Myocyte (in vitro differentiated cells): ENCODE results near the gene PEX3. TPM values are rescaled to one million over a fixed set of nuclear protein-coding genes. Genes with fewer than 3 reads are reported as not detected.

Experiments used
- DNase-seq: peaks from one replicate; pipeline ENCODE4 v3.0.0-alpha.2; 2012; ENCODE audit warnings: low read depth
- polyA plus RNA-seq: library from polyadenylated mRNA; unstranded; fragments of >200 nt; gene quantifications from one replicate; pipeline ENCODE4 v1.2.1, GENCODE V29; 2012; ENCODE audit warnings: missing spikeins
- total RNA-seq: library from RNA; depleted of rRNA; stranded (reverse); fragments of >200 nt; gene quantifications from 2 replicates; pipeline ENCODE4 v1.2.3, GENCODE V29; 2014

PEX3 gene, protein sequence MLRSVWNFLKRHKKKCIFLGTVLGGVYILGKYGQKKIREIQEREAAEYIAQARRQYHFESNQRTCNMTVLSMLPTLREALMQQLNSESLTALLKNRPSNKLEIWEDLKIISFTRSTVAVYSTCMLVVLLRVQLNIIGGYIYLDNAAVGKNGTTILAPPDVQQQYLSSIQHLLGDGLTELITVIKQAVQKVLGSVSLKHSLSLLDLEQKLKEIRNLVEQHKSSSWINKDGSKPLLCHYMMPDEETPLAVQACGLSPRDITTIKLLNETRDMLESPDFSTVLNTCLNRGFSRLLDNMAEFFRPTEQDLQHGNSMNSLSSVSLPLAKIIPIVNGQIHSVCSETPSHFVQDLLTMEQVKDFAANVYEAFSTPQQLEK
- 13.3 and 15.7 TPM in 2 replicates for total RNA-seq
- 15.1 TPM for polyA plus RNA-seq

DNA sequence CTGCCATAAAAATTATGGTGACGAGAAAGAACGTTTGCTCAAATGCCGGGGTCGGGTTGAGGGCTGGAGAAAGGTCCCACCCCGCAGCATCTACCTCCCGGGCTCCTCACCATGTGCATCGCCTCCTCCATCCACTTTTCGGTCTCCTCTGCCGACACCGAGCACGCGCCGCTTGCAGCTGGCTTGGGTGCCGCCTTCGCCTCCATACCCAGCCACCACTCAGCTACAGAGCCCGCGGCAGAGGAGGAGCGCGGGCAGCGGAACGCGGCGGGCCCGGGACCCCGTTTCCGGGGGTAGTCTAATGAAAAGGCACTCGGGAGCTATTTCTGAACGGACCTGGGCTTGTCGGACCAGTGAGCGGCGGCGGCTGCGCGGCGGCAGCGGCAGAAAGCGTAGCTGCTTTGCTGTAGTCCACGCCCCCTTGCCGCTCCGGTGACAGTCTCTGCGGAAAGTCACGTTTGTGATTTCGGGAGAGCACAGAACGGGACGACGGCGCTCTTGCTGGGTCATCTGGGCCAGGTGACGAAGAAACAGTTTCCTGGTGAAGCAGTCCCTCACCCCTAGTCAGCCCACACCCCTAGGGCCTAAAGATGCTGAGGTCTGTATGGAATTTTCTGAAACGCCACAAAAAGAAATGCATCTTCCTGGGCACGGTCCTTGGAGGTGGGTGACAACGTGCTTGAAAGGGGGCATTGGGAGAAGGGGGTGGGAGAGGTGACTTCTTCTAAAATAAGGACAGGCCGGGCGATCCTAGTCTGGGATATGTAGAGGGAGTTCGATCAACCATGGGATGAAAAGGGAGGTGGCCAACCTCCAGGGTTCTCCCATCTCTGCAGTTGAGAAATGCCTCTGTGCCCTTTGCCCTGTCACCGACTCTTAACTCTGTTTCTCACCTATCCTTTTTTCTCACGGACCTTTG lies at the start of gene PEX3, which contains the start of gene ADAT2:
Gene PEX3 (plus strand): TSS at position 353 of the 919 bp plus-strand sequence. CDS start 238 bp downstream, at position 591.
Gene ADAT2 (minus strand): TSS at position 243 of the 919 bp plus-strand sequence. CDS start 37 bp downstream, at position 206.
- DNase-seq = peak; percentile 94

DNA sequence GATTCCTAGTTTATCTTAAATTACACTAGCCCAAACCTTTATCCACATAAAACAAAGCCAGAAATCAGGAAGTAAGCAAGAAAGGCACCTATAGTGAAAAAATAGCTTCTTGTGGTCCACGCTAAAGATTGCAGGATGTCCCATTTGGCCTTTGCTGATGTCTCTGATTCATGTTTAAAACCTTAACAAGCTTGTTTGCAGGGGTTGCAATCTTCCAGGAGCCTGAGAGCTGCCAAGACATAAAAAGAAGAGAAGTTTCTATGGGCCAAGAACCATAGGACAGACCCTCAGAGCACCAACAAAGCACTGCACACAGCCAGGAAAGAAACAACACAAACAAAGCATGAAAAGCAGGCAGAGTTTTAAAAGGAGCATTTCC lies 49.5 kb upstream of the PEX3 start:
- DNase-seq = no peak

DNA sequence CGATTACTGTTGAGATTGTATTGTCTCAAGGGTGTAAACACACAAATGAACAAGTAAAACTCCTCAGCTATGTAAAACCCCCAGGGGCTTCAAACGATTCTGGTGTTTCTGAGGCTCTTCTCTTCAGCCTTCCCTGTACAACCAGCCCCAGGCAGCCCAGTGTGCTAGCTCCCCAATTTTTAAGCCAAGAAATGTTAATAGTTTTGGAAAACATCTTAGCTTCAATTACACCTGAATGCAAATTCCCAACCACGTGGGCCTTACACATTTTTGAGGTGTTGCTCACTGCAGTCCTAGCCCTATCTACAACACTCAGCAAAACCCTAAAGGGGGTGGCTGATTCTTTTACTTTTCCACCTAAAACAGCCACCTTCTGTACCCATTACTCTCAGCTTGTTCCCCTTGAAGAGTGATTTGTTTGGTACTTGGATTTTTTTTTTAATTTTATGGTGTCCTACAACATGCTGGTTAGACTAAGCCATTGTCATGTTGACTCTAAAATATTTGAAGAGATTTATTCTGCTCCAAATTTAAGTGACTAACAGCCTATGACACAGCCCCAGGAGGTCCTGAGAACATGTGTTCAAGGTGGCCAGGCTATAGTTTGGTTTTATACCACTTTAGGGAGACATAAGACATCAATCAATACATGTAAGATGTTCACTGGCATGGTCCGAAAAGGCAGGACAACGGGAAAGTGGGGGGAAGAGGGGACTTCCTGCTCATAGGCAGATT lies 48.8 kb upstream of the PEX3 start:
- no peak for DNase-seq

DNA sequence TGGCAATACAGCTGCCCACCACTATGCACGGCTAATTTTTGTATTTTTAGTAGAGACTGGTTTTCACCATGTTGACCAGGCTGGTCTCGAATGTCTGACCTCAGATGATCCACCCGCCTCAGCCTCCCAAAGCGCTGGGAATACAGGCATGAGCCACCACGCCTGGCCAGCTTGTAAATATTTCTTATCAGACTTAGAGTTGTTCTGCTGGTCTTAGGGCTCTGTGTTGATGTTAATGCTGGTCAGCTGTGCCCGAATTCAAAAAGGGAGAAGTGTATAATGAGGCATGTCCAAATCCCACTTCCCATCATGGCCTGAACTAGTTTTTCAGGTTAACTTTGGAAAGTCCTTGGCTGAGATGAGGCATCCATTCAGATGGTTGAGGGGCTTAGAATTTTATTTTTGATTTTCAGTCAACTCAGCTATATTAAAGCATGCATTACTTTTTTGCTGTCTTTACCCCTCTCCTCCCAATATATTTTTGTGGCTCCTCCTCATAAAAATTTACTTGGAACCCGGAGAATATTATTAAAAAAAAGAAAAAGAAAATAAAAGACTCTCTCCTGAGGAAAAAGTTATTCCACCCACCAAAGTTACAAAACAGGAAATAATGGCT lies 47.8 kb upstream of the PEX3 start:
- peak; percentile 28 for DNase-seq

DNA sequence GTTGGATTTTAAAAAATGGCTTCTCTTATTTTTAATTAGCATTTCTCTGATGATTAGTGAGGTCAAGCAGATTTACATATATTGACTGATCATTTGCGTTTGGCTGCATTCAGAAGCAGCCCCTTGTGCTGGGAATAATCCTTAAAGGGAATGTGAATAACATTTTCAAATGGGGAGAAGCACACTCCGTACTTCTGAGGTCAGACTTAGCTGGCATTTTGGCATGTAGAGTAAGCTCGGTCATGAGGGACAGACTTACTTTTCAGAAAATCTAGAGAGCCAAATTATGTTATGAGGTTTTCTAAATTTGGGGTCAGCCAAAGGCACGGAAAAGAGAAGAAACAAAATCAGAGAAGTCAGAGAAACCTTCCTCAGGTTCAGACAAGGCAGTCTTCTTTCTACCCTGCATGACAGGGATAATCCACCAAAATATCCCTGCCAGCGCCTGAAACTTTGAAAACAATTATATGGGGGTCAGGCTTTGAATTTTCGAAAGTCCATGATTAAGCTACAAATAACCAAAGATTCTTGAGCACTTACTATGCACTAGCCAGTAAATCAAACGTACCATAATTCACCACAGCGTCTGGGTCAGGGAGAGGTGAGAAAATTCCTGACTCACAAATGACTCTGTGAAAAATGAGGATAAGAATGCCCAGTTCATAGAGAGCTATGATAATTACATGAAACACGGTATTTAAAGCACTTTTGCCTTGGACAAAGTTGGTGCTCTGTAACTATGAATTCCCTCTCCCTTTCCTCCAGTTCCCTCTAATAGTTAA lies 45.0 kb upstream of the PEX3 start:
- DNase-seq = no peak

DNA sequence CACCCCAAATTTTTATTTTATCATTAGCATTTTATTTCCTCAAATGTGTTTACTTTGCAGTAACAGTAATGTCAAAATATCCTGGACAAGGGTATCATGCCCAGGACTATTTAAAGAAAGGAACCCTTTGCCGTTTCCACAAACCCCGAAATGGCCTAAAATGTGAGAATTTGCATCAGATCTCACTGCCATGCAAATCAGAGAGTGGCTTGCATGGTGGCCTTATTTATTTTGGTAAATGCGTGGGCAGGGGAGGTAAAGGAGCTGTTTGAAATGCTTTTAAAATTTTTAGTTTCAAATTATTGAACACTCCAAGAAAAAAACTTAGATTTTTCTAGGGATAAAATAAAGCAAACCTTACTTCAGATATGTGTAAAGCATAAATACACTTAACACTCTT lies 43.9 kb upstream of the PEX3 start:
- DNase-seq = no peak

DNA sequence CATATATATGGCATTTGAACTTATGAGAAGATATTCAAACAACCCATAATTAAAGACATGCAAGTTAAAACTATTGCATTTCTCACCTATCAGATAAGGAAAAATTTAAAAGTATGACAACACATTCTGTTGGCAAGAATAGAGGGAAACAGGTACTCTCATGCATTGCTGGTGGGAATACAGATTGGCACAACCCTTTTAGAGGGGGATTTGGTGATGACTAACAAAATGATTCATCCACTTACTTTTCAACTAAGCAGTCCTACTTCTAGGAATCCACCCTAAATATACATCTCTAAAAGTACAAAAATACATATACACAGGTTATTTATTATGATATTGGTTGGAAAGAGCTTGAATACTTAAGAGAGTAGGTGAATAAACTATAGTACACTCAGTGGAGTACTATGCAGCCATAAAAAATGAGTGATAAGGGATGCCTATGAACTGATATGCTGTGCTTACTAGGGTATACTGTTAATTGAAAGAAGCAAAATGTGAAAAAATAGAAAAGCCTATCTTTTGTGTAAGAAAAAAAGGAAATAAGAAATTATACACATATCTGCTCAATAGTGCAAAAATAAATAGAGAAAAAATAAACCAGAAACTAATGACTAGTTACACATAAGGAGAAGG lies 42.3 kb upstream of the PEX3 start:
- DNase-seq = no peak

DNA sequence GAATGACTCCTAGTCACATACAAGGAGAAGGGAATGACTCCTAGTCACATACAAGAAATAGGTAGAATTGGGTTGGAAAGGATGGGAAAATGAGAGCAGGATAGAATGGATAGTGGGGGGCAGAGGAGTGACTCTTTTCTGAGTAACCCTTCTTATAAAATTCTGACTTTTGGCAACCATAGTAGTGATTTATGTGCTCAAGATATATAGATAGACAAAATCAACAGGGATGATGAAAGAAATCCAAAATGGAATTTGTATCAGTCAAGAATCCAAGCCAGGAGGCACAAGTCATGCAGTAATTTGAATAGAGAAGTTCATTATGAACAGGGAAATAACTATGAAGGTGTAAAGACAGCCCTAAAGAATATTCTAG lies 41.8 kb upstream of the PEX3 start:
- no peak for DNase-seq

DNA sequence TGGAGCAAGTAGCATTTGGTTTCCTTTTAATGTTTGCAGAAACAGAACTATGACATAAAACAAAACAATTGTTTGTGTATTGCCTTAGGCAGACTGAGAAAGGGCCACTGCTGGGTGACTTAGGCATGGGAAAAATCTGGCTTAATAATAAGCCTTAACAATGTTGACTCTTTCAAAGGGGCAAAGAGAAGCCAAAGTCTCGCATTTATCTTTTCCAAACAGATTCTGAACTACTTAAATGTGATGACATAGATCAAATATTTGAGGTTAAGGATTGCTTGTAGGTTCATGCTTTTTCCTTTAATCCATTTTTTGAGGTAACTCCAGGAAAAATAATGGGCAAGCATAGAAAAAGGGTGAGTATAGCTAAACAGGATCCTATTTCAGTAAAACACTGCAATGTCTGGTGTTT lies 39.7 kb upstream of the PEX3 start:
- DNase-seq = no peak

DNA sequence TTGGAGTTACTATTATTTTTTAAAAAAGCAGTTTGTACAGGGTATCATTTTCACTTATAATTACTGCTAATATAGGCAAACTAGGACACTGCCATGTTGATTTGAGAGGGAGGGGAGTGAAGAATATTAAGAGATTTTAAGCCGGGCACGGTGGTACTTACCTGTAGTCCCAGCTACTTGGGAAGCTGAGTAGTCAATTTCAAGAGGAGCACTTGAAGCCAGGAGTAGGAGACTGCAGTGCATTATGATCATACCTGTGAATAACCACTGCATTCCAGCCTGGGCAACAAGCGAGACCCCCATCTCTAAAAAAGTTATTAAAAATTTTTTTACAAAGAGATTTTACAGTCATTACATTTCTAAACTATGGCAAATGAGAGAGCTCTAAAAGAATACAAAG lies 35.8 kb upstream of the PEX3 start:
- no peak for DNase-seq

DNA sequence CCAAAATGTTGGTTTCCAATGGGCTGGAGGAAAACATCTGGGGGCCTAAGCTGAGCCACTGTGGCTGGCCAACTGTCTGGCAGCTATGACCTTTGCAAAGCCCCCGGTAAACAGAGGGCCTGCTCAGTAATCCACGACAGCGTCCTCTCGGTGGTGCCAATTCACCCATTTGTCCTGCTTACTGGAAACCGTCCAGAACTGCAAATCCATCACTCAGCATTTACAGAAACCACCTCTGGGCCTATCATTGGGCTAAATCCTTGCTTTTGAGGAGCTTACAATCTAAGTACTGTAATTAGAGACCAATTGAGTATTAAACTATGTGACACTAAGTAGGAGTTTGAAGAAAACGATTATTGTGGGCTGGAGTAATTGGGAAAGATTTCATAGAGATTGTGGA lies 31.1 kb upstream of the PEX3 start:
- no peak for DNase-seq

DNA sequence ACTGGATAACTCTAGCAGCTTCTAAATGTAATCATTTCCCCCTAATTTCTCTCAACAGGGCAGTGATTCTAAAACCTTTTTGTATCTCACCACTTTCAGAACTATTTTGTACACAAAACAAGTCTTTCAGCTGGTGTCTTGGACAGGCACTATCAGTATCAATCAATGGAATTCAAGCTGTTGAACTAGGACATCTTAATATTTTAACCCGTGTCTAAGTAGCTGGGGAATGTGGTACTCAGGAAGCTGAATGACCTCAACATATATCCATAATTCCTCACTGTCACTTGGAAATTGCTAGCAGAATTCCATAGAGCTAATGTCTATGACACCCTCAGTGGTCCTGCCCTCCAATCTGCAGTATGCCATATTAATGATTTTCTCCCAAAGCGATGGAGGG lies 24.6 kb upstream of the PEX3 start:
- DNase-seq = no peak

DNA sequence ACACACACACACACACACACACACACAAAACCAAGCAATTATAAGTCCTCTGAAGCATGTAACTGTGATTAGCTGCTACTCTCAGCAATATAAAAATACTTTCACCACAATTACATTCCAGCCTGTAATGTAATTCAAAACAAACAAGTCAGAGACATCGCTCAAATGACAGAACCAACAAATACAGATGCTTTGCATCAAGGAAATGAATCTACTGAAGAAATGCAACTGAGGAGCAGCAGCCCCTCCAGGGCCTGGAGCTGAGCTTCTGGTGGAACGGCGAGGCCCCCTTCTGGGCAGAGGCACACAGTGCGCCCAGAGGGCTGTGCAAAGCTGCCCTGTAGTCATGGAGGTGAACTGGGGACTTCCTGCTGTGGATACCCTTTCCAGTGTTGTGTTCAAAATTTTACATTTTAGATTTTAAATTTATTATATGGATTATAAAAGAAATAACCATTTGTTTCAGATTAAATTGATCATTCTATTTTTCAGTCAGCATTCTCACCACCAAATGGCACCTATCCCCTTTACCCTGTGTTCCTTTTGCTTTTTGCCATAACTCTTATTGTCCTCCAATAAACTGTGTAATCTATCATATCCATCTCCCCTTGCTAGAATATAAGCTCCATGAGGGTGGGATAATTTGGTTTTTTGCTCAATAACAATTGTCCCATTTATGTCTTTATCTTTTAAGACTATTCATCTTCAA lies 23.3 kb upstream of the PEX3 start:
- peak; percentile 83 for DNase-seq

DNA sequence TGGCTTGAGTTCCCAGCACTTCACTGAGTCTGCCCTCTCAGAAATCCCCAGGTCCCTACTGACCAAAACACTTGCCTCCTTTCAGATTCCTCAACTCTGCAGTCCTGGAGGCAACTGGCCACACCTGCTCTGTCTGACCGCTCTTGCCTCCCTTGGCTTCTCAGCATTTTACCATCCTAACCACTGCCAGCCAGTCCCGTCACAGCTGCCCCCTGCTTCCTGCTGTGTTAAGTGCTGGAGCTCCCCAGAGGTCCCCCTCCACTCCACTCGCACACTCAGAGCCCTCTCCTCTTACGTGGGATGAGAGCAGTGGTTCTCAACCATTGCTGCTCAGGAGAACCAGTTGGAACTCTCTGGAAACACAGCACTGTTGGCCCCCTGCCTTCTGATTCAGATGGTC lies 20.6 kb upstream of the PEX3 start:
- peak; percentile 78 for DNase-seq

DNA sequence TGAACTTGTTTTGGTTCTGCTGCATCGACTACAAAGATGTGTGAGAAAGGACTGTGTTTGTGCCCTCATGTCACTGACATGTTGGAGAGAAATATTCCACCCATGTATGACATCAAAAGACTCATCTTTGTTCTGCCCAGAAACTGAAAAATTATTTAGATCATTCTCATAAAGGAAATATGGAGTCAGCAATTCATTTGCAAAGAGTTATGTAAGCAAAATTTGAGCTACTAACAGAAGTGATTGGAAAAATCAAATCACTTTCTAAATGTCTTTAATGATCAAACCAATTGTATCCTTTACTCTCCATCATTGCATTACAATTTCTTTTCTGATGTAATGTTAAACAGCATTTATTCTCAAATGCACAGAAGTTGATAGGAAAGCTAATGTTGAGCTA lies 19.4 kb upstream of the PEX3 start:
- no peak for DNase-seq

DNA sequence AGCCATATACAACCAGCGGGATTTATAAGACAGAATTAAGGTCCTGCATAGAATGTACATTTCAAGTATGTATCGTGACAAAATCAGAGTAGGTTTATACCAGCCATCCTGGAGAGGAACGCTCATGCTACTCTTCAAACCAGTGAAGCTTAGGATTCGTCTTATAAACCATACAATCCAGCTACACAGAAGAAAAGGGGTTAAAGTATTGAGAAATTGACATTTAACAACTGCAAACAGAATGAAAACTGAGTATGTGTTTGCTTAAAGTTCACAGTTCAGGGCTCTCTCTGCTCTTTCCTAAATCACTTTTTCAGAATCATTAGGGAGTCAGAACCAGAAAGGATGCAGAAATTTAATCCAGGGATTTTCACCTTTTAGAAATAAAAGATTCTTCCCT lies 18.0 kb upstream of the PEX3 start:
- no peak for DNase-seq

DNA sequence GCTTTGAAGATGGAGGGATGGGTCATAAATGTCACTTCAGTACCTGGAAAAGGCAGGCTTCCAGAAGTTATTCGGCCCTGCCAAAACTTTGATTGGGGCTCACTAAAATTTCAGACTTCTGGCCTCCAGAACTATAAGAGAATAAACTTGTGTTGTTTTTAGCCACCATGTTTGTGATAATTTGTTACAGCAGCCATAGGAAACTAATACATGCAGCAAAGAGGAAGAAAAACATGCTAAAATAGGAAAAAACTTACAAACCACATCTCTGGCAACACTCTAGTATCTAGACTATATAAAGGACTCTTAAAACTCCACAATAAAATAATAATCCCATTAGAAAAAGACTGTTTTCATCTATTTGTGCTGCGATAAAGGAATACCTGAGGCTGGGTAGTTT lies 9.6 kb upstream of the PEX3 start:
- no peak for DNase-seq

DNA sequence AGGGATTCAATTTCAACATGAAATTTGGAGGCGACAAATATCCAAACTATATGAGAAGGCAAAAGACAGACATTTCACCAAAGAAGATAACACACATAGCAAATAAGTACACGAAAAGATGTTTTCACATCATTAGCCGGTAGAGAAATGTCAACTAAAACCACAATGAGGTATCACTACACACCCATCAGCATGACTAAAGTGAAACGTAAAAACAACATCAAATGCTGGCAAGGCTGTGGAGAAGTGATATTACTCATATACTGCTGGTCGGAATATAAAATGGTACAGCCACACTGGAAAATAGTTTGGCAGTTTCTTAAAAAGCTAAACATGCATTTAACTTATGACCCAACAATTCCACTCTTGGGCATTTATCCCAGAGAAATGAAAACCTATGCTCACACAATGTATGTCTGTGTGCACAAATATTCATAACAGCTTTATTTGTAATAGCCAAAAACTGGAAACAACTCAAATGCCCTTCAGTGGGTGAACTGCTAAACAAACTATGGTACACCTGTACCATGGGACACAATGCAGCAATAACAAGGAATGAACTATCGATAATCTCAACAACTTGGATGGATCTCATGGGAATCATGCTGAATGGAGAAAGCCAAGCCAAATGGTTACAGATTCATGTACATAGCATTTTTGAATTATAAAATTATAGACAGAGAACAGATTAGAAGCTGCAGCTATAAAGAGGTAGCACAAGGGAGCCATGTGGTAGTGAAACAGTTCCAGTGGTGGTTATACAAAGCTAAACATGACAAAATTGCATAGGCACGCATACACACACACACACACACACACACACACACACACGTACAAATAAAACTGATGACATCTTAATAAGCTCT lies 8.7 kb upstream of the PEX3 start:
- DNase-seq = no peak
